Measurements from ENCODE around the gene SSU72. TPM values are rescaled to one million over a fixed set of nuclear protein-coding genes. Genes with fewer than 3 reads are reported as not detected.

SSU72 gene
- total RNA-seq, 4 donors from 2014 or later: 95.7 to 130 (median 107) TPM

- no peak for TF ChIP-seq CTCF (IDR thresholded peaks at IDR 0.05)
Measured at GRCh38 chr1:1594602-1595260, 20.1 kb upstream of the SSU72 start.

GRCh38 chr1:1593834-1594601 lies 19.4 kb upstream of the SSU72 start:
- no peak for TF ChIP-seq CTCF (IDR thresholded peaks at IDR 0.05)
- ATAC-seq (ENCODE audit: low FRiP score) (no peak), DNase-seq (ENCODE audit: low spot score) (no peak)

More at GRCh38 chr1:1594602-1595260, 20.1 kb upstream of the SSU72 start:
- ATAC-seq (ENCODE audit: low FRiP score) (no peak), DNase-seq (ENCODE audit: low spot score) (no peak)

- DNase-seq (ENCODE audit: low spot score): no peak
- no peak for TF ChIP-seq CTCF (IDR thresholded peaks at IDR 0.05)
Measured at GRCh38 chr1:1591452-1591851, 16.8 kb upstream of the SSU72 start.

GRCh38 chr1:1583347-1584010 lies 8.8 kb upstream of the SSU72 start:
- no peak for TF ChIP-seq CTCF (IDR thresholded peaks at IDR 0.05)
- DNase-seq (ENCODE audit: low spot score) (no peak), ATAC-seq (ENCODE audit: low FRiP score) (no peak)

More at GRCh38 chr1:1591452-1591851, 16.8 kb upstream of the SSU72 start:
- no peak for ATAC-seq (ENCODE audit: low FRiP score)

- TF ChIP-seq CTCF (IDR thresholded peaks at IDR 0.05): no peak
- DNase-seq (ENCODE audit: low spot score) (no peak), ATAC-seq (ENCODE audit: low FRiP score) (no peak)
Measured at GRCh38 chr1:1582585-1583346, 8.1 kb upstream of the SSU72 start.

- no peak for TF ChIP-seq CTCF (IDR thresholded peaks at IDR 0.05)
- ATAC-seq (ENCODE audit: low FRiP score) (no peak), DNase-seq (ENCODE audit: low spot score) (no peak)
Measured at GRCh38 chr1:1578371-1578940, 3.8 kb upstream of the SSU72 start.

Measured in omental fat pad (tissue), 4 donors.